ENCODE results near the gene PEF1.

PEF1 gene

GRCh38 chr1:31583082-31583994 lies 61.3 kb downstream of the PEF1 start:
- ChIA-PET CTCF (no interaction called here), POLR2A (no interaction called here)
- TF ChIP-seq CTCF (IDR thresholded peaks at IDR 0.05; ENCODE audit: control extremely low read depth, extremely low read depth, low read depth, missing control alignments) = no peak
- no peak for DNase-seq (ENCODE audit: extremely low spot score)

- ChIA-PET POLR2A (no interaction called here), CTCF (interaction anchor here (1.3 to 1.6 kb wide), 3 partner anchors 17 to 33 kb away, joined by 3 to 5 read pairs (median 5); no protein-coding TSS in a partner anchor)
- TF ChIP-seq CTCF (IDR thresholded peaks at IDR 0.05; ENCODE audit: control extremely low read depth, extremely low read depth, low read depth, missing control alignments) = no peak
- DNase-seq (ENCODE audit: extremely low spot score) = no peak
Measured at GRCh38 chr1:31581821-31582810, 62.6 kb downstream of the PEF1 start.

- no peak for DNase-seq (ENCODE audit: extremely low spot score)
- CTCF ChIA-PET = interaction anchor here (0.8 to 1.6 kb wide), 5 partner anchors 12 to 32 kb away, joined by 3 to 5 read pairs (median 5); no protein-coding TSS in a partner anchor
- POLR2A ChIA-PET = interaction anchor here (0.6 kb wide), 1 partner anchor 67 kb away, joined by 8 read pairs; no protein-coding TSS in a partner anchor
- TF ChIP-seq CTCF (IDR thresholded peaks at IDR 0.05; ENCODE audit: control extremely low read depth, extremely low read depth, low read depth, missing control alignments) = no peak
Measured at GRCh38 chr1:31580891-31581603, 63.6 kb downstream of the PEF1 start.

GRCh38 chr1:31580513-31580870 lies 64.2 kb downstream of the PEF1 start:
- POLR2A ChIA-PET = interaction anchor here (0.6 kb wide), 1 partner anchor 68 kb away, joined by 8 read pairs; no protein-coding TSS in a partner anchor
- TF ChIP-seq CTCF (IDR thresholded peaks at IDR 0.05; ENCODE audit: control extremely low read depth, extremely low read depth, low read depth, missing control alignments) = no peak
- CTCF ChIA-PET = interaction anchor here (0.8 to 1.6 kb wide), 4 partner anchors 11 to 17 kb away, joined by 3 to 5 read pairs (median 5); no protein-coding TSS in a partner anchor
- no peak for DNase-seq (ENCODE audit: extremely low spot score)
